Ishikawa (cell line): ENCODE data around the gene DPPA5.

Experiments used
- CEBPB ChIP-seq: IDR thresholded peaks from 2 replicates; pipeline ENCODE4 v1.6.1; 2012
- CREB1 ChIP-seq: IDR thresholded peaks from 2 replicates; pipeline ENCODE4 v1.6.1; 2012; ENCODE audit warnings: low read depth
- EGR1 ChIP-seq: IDR thresholded peaks from 2 replicates; pipeline ENCODE4 v1.6.1; 2012
- EP300 ChIP-seq: IDR thresholded peaks from 2 replicates; pipeline ENCODE4 v1.6.1; 2012; ENCODE audit warnings: borderline replicate concordance
- FOXM1 ChIP-seq: IDR thresholded peaks from 2 replicates; pipeline ENCODE4 v1.6.1; 2012; ENCODE audit warnings: low read depth, borderline replicate concordance
- MAX ChIP-seq: IDR thresholded peaks from 2 replicates; pipeline ENCODE4 v1.6.1; 2012
- NFIC ChIP-seq: IDR thresholded peaks from 2 replicates; pipeline ENCODE4 v1.6.1; 2012
- RAD21 ChIP-seq: IDR thresholded peaks from 2 replicates; pipeline ENCODE4 v1.6.1; 2012; ENCODE audit warnings: low read depth
- REST ChIP-seq: IDR thresholded peaks from 2 replicates; pipeline ENCODE4 v1.6.1; 2012; ENCODE audit warnings: low read depth, mild to moderate bottlenecking
- TAF1 ChIP-seq: IDR thresholded peaks from 2 replicates; pipeline ENCODE4 v1.6.1; 2012; ENCODE audit warnings: low read depth, mild to moderate bottlenecking
- TCF12 ChIP-seq: IDR thresholded peaks from 2 replicates; pipeline ENCODE4 v1.6.1; 2012; ENCODE audit warnings: low read depth
- TEAD4 ChIP-seq: IDR thresholded peaks from 2 replicates; pipeline ENCODE4 v1.6.1; 2012
- USF1 ChIP-seq: IDR thresholded peaks from 2 replicates; pipeline ENCODE4 v1.6.1; 2012
- YY1 ChIP-seq: IDR thresholded peaks from 2 replicates; pipeline ENCODE4 v1.6.1; 2012; ENCODE audit warnings: low read depth
- ZBTB7A ChIP-seq: IDR thresholded peaks from 2 replicates; pipeline ENCODE4 v1.6.1; 2012; ENCODE audit warnings: low read depth

The DPPA5 gene

GRCh38 chr6:73394577-73395354 is 40.7 kb upstream of the DPPA5 start, which contains the start of gene DDX43:
Gene DDX43, plus strand, starts transcription at chr6:73394828. Its CDS starts 78 bp downstream, at chr6:73394906.
- 0 out of 2 replicates have a peak, but pooled peaks have one; percentile 7 for TF ChIP-seq TEAD4
- peak; percentile 41; the same call in 1 of the 2 replicates for TF ChIP-seq CREB1
- no peak for TF ChIP-seq FOXM1
- TF ChIP-seq MAX = peak; percentile 95
- TF ChIP-seq NFIC = no peak
- TF ChIP-seq EGR1 = peak; percentile 74
- 0 out of 2 replicates have a peak, but pooled peaks have one; percentile 31 for TF ChIP-seq TAF1
- peak; percentile 88 for TF ChIP-seq USF1

- TF ChIP-seq RAD21 (no peak), TEAD4 (no peak), TCF12 (no peak), CEBPB (no peak), NFIC (no peak), EGR1 (no peak), TAF1 (no peak), FOXM1 (no peak), ZBTB7A (no peak)
These were observed 39.2 kb upstream of the DPPA5 start for GRCh38 chr6:73393278-73393677.

- peak; percentile 83 for TF ChIP-seq NFIC
These were observed 38.1 kb upstream of the DPPA5 start for GRCh38 chr6:73392188-73392587.

GRCh38 chr6:73391675-73392074 is 37.6 kb upstream of the DPPA5 start:
- TF ChIP-seq YY1 (no peak), TCF12 (no peak), CEBPB (no peak), FOXM1 (no peak), USF1 (no peak), EP300 (no peak), MAX (no peak), RAD21 (no peak), ZBTB7A (no peak), TAF1 (no peak)

- no peak for TF ChIP-seq CREB1
- no peak for TF ChIP-seq YY1
- TF ChIP-seq MAX = no peak
- no peak for TF ChIP-seq USF1
- TF ChIP-seq TCF12 = no peak
- TF ChIP-seq NFIC = no peak
- no peak for TF ChIP-seq CEBPB
- TF ChIP-seq ZBTB7A = no peak
- TF ChIP-seq FOXM1 = no peak
- TF ChIP-seq TEAD4 = no peak
- no peak for TF ChIP-seq REST
- TF ChIP-seq EP300 = no peak
- no peak for TF ChIP-seq EGR1
- TF ChIP-seq TAF1 = no peak
- no peak for TF ChIP-seq RAD21
These were observed 35.8 kb upstream of the DPPA5 start for GRCh38 chr6:73389854-73390253.

- TF ChIP-seq MAX (peak; percentile 60), YY1 (peak; percentile 48; the same call in 1 of the 2 replicates), EP300 (peak; percentile 42; the same call in 1 of the 2 replicates), TAF1 (peak; percentile 62; the same call in 1 of the 2 replicates), TCF12 (peak; percentile 63; the same call in 1 of the 2 replicates), EGR1 (no peak), TEAD4 (peak; percentile 62; the same call in 1 of the 2 replicates), USF1 (no peak), RAD21 (peak; percentile 67), CREB1 (no peak), NFIC (peak; percentile 26; the same call in 1 of the 2 replicates), CEBPB (no peak), ZBTB7A (no peak), FOXM1 (0 out of 2 replicates have a peak, but pooled peaks have one; percentile 24), REST (0 out of 2 replicates have a peak, but pooled peaks have one; percentile 8)
These were observed 34.9 kb upstream of the DPPA5 start for GRCh38 chr6:73388800-73389512.
